Lung (tissue), 12 donors: ENCODE results near the gene OR8B8. TPM values are rescaled to one million over a fixed set of nuclear protein-coding genes. Genes with fewer than 3 reads are reported as not detected.

Source experiments
- ATAC-seq: fragments of 200-7000 bp; cut with Tn5 transposase; one replicate; pipeline ENCODE4 v1.9.1; 2020; ENCODE audit warnings: moderate number of reproducible peaks; ENCODE audit not compliant: insufficient read depth, low FRiP score
- DNase-seq, 3 donors: peaks; one replicate each; pipeline ENCODE4 v3.0.0-alpha.2; 2013 to 2017
- H3K27ac ChIP-seq, 2 donors: one replicate each; pipeline ENCODE4 v1.5.1; 2013; ENCODE audit warnings: mild to moderate bottlenecking in 2 of 2, moderate library complexity in 2 of 2, control low read depth in 1 of 2, inconsistent platforms in 1 of 2, low read depth in 1 of 2, low read length in 1 of 2
- H3K27me3 ChIP-seq, 3 donors: one replicate each; pipeline ENCODE4 v1.5.1; 2013; ENCODE audit warnings: low read length in 2 of 3; ENCODE audit not compliant: control insufficient read depth in 3 of 3, insufficient read depth in 3 of 3
- H3K36me3 ChIP-seq, 4 donors: one replicate each; pipeline ENCODE4 v1.5.1; 2013; ENCODE audit warnings: low read length in 4 of 4, mild to moderate bottlenecking in 1 of 4, moderate library complexity in 1 of 4; ENCODE audit not compliant: control insufficient read depth in 4 of 4, insufficient read depth in 4 of 4
- H3K4me1 ChIP-seq, 5 donors: one replicate each; pipeline ENCODE4 v1.5.1; 2013; ENCODE audit warnings: low read length in 5 of 5, mild to moderate bottlenecking in 2 of 5, moderate library complexity in 1 of 5; ENCODE audit not compliant: control insufficient read depth in 5 of 5, insufficient read depth in 5 of 5
- H3K4me3 ChIP-seq: one replicate; pipeline ENCODE4 v1.5.1; 2013; ENCODE audit warnings: mild to moderate bottlenecking, control low read depth, moderate library complexity
- H3K9ac ChIP-seq, 2 donors: one replicate each; pipeline ENCODE4 v1.5.1; 2013; ENCODE audit warnings: low read length in 2 of 2, control low read depth in 1 of 2; ENCODE audit not compliant: insufficient read depth in 1 of 2
- H3K9me3 ChIP-seq, 4 donors: one replicate each; pipeline ENCODE4 v1.5.1; 2013; ENCODE audit warnings: low read length in 3 of 4, mild to moderate bottlenecking in 1 of 4, moderate library complexity in 1 of 4; ENCODE audit not compliant: control insufficient read depth in 4 of 4, insufficient read depth in 3 of 4
- WGBS, 2 donors: extraction: QIAGEN DNeasy Blood & Tissue Kit; methylation state at CpG; one replicate each; pipeline ENCODE4 v1.1.7; 2013; 5-methylcytosine and 5-hydroxymethylcytosine counted together
- polyA plus RNA-seq, 2 donors: library from polyadenylated mRNA; stranded (reverse); fragments of 200-250 nt; gene quantifications; one replicate each; pipeline ENCODE4 v1.2.1, GENCODE V29; 2013
- total RNA-seq, 2 donors: library from RNA; depleted of rRNA in 1 of 2; stranded (reverse); fragments of >200 nt in 1 of 2; gene quantifications; one replicate each; pipeline ENCODE4 v1.2.1, GENCODE V29; 2014 to 2021
- TF ChIP-seq, protein P1 (sequence below): IDR thresholded peaks from 2 replicates; pipeline ENCODE4 v1.5.1; 2012; ENCODE audit warnings: mild to moderate bottlenecking; ENCODE audit errors: control extremely low read depth, extremely low read depth
- donor health status: control.
- donor health status: control.
- donor health status: Bipolar disorder and iron deficiency.
- donor health status: healthy.
- donor health status: DM: yes; HTN: yes; CAD: no.

Gene OR8B8
- total and polyA plus RNA-seq, 4 donors, result not detected

DNA sequence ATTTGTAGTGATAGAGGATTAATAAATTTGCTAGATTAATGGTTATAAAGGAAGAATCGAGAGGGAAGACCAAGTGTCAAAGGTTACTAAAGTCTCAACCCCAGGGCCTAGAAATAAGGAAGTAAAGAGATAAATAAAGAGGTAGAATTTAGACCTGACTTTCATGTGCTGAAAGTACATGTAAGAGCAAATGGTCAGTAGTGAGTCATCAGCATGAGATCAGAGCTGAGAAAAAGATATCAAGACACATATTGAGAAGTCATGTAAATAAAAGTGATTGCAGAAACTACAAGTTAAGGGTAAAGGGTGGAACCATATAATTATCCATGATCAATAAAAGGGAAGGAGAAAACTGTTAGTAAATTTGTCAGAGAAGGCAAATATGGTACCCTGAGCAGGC, 1.4 kb upstream of the OR8B8 start:
- Histone ChIP-seq H3K9me3 (peaks cover 0 to 3% (median 0%) of the 10 kb centered on the region in 4 donors), H3K4me1 (no peaks in the 10 kb centered on the region), H3K27me3 (no peaks in the 10 kb centered on the region), H3K36me3 (no peaks in the 10 kb centered on the region), H3K4me3 (no peak overlapping the region), H3K27ac (no peak overlapping the region), H3K9ac (no peak overlapping the region)
- TF ChIP-seq, protein P1, sequence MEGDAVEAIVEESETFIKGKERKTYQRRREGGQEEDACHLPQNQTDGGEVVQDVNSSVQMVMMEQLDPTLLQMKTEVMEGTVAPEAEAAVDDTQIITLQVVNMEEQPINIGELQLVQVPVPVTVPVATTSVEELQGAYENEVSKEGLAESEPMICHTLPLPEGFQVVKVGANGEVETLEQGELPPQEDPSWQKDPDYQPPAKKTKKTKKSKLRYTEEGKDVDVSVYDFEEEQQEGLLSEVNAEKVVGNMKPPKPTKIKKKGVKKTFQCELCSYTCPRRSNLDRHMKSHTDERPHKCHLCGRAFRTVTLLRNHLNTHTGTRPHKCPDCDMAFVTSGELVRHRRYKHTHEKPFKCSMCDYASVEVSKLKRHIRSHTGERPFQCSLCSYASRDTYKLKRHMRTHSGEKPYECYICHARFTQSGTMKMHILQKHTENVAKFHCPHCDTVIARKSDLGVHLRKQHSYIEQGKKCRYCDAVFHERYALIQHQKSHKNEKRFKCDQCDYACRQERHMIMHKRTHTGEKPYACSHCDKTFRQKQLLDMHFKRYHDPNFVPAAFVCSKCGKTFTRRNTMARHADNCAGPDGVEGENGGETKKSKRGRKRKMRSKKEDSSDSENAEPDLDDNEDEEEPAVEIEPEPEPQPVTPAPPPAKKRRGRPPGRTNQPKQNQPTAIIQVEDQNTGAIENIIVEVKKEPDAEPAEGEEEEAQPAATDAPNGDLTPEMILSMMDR, result no peak
- WGBS, 2 donors, result 80 to 82% methylated on average over 1 of the region's 1 CpG
- DNase-seq (no peak), ATAC-seq (no peak)

DNA sequence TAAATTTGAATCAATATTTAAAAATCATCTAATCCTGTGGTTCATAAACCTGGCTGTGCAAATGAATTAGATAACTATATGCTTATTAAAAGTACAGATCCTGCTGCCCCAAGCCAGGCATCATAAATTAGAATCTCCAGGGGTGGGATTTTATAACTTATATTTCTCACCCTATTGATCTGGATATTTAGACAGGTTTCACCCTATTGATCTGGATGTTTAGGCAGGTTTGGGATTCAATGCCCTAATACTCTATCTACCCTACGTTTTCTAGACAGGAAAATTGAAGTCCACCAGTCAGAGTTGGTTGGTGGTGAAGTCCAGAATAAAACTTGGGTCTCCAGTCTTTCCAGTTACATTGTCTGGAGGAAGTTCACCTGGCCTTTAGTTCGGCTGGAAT, 2.6 kb downstream of the OR8B8 start:
- H3K4me1 ChIP-seq, result no peaks in the 10 kb centered on the region
- H3K9ac ChIP-seq, result no peak overlapping the region
- TF ChIP-seq, protein P1, result no peak
- DNase-seq (no peak), ATAC-seq (no peak)
- H3K27ac ChIP-seq, result no peak overlapping the region
- H3K4me3 ChIP-seq, result no peak overlapping the region
- peaks cover 0 to 2% (median 0%) of the 10 kb centered on the region in 4 donors for H3K9me3 ChIP-seq
- no peaks in the 10 kb centered on the region for H3K27me3 ChIP-seq
- H3K36me3 ChIP-seq, result no peaks in the 10 kb centered on the region
- WGBS, 2 donors, result 66 to 82% methylated on average over 2 of the region's 2 CpGs

DNA sequence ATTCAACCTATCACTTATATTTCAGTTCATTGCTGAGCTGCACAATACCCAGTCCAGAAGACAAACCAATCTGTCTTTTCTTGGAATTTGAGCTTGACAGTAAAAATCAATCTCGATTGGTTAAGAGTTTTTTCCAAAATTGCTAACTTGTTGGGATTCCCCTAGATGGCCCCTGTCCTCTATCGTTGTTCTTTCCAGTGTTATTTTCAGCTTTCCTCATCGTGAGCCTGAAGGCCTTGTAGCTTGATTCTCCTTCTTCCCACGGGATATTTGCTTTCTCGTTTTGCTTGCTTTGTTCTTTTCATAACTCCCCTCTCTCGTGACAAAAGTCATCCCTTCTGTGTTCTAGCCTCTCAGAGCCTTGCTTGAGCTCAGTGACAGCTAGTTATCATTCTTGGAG, 3.1 kb downstream of the OR8B8 start:
- Histone ChIP-seq H3K4me3 (no peak overlapping the region), H3K27ac (no peak overlapping the region), H3K27me3 (no peaks in the 10 kb centered on the region), H3K9ac (no peak overlapping the region), H3K4me1 (no peaks in the 10 kb centered on the region), H3K36me3 (no peaks in the 10 kb centered on the region), H3K9me3 (peaks cover 0 to 4% (median 0%) of the 10 kb centered on the region in 4 donors)
- peak in 1 of 3 donors; percentile 10 for DNase-seq
- TF ChIP-seq, protein P1, result no peak
- WGBS, 2 donors, result 61 to 75% methylated on average over 6 of the region's 6 CpGs
- ATAC-seq, result no peak

DNA sequence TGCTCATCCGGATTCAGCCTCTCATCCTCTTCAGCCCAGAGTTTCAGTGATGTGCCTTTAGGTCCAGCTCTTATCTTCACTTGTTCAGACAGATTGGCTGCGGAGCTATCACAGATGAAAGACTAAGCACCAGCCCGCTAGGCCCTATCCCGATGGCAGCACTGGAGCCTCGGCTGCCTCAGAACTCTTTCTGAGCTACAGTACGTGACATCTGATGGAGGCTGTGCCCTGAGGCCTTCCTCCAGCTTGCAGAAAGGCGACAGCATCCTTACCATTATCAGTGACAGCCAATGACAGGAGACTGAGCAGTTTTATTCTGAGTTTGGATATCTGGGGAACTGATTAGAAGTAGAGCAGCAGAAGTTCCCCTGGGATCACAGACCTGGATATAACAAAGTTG, 4.0 kb downstream of the OR8B8 start:
- H3K27me3 ChIP-seq, result no peaks in the 10 kb centered on the region
- no peak overlapping the region for H3K4me3 ChIP-seq
- H3K9me3 ChIP-seq, result peaks cover 0 to 5% (median 0%) of the 10 kb centered on the region in 4 donors
- TF ChIP-seq, protein P1, result no peak
- no peak overlapping the region for H3K9ac ChIP-seq
- 84 to 93% methylated on average over 7 of the region's 7 CpGs for WGBS, 2 donors
- no peaks in the 10 kb centered on the region for H3K4me1 ChIP-seq
- H3K27ac ChIP-seq, result no peak overlapping the region
- DNase-seq (no peak), ATAC-seq (no peak)
- H3K36me3 ChIP-seq, result no peaks in the 10 kb centered on the region
